ENCODE results near the gene CBX4. TPM values are rescaled to one million over a fixed set of nuclear protein-coding genes. Genes with fewer than 3 reads are reported as not detected.

Gene CBX4
- total RNA-seq, 2 experiments from 2014 or later, result 98.9 to 110 TPM

DNA sequence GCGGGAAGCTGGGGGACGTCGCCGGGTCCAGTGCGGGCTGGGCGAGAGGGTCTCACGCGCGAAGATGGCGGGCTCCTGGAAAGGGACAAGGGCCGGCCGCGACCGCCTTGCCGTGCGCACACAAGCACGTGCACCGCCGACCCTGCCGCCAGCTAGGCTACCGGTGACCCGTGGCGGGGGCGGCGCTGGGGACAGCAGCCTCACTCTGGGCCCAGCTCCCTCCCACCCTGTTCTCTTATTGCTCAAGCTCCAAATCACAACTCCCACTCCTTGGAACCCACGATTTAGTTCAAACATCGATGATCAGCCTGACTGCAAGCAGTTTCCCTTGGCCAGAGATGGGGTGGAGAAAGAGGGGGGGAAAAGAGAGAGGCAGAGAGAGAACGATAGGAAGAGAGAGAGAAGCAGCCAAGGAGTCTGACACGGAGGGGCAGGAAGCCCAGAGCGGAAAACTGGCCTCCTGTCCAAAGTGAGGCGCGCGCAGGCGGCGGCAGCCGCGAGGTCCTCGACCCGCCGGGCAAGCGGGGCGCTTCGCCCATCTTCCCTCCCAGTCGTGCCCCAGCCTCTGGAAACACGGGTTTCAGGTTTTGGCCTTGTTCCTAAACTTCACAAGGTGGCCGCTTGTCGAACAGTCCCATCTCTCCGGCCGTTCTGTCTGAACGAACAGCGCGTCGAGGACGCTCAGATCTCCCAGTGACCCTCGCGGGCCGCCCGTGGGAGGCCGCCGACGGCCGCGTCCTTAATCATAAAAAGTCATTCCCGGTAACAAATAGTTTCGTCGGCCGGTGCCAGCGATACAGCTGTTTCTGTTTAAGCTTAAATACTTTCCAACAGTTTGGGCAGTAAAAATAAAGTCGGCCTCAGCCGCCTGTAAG lies 40.7 kb downstream of the CBX4 start:
- no peak for DNase-seq (ENCODE audit: low spot score)
- no TSS peak for BruUV-seq (replicated peaks)
- Histone ChIP-seq H3K4me1 (ENCODE audit: insufficient read depth, low read length, poor library complexity, severe bottlenecking) (peaks cover 49% of the 10 kb centered on the region), H3K27ac (ENCODE audit: low read depth, low read length, poor library complexity, severe bottlenecking) (no peak overlapping the region), H3K36me3 (ENCODE audit: insufficient read depth, low read length) (peaks cover 8% of the 10 kb centered on the region), H2AFZ (ENCODE audit: low read length) (no peak overlapping the region), H3K9me2 (ENCODE audit: insufficient read depth, low read length) (no peaks in the 10 kb centered on the region), H3K4me2 (ENCODE audit: low read length) (peak overlapping the region; percentile 76), H3K9me3 (ENCODE audit: low read length) (no peaks in the 10 kb centered on the region), H3K79me2 (ENCODE audit: insufficient read depth, low read depth, low read length) (peaks cover 9% of the 10 kb centered on the region; the same call in 1 of the 2 replicates), H4K20me1 (ENCODE audit: insufficient read depth, low read length) (no peaks in the 10 kb centered on the region), H3K4me3 (ENCODE audit: low read depth, low read length, poor library complexity, severe bottlenecking) (peak overlapping the region; percentile 87)
- POLR2A ChIA-PET, result no interaction called here
- CTCF ChIA-PET (ENCODE audit: unreplicated experiment), result no interaction called here
- peak; percentile 99 for TF ChIP-seq EZH2phosphoT487 (IDR thresholded peaks at IDR 0.05; ENCODE audit: borderline replicate concordance, low read depth, low read length)
- TF ChIP-seq, protein P1, sequence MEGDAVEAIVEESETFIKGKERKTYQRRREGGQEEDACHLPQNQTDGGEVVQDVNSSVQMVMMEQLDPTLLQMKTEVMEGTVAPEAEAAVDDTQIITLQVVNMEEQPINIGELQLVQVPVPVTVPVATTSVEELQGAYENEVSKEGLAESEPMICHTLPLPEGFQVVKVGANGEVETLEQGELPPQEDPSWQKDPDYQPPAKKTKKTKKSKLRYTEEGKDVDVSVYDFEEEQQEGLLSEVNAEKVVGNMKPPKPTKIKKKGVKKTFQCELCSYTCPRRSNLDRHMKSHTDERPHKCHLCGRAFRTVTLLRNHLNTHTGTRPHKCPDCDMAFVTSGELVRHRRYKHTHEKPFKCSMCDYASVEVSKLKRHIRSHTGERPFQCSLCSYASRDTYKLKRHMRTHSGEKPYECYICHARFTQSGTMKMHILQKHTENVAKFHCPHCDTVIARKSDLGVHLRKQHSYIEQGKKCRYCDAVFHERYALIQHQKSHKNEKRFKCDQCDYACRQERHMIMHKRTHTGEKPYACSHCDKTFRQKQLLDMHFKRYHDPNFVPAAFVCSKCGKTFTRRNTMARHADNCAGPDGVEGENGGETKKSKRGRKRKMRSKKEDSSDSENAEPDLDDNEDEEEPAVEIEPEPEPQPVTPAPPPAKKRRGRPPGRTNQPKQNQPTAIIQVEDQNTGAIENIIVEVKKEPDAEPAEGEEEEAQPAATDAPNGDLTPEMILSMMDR (conservative IDR thresholded peaks at IDR 0.05; ENCODE audit: low read length), result no peak
- intact Hi-C loops (cut with micrococcal nuclease; ENCODE audit: unreplicated experiment), result loop anchor here (5.0 kb wide), 1 partner anchor 464 kb away; the partner anchor contains the start of gene RNF213

- H4K20me1 ChIP-seq (ENCODE audit: insufficient read depth, low read length), result no peaks in the 10 kb centered on the region
- peaks cover 9% of the 10 kb centered on the region; the same call in 1 of the 2 replicates for H3K79me2 ChIP-seq (ENCODE audit: insufficient read depth, low read depth, low read length)
- intact Hi-C loops (cut with micrococcal nuclease; ENCODE audit: unreplicated experiment), result loop anchor here (1.0 to 5.0 kb wide), 3 partner anchors 19 to 465 kb away; partner anchors contain the start of genes CBX2 and RNF213
- H3K4me2 ChIP-seq (ENCODE audit: low read length), result peak overlapping the region; percentile 76
- no peaks in the 10 kb centered on the region for H3K9me2 ChIP-seq (ENCODE audit: insufficient read depth, low read length)
- peaks cover 8% of the 10 kb centered on the region for H3K36me3 ChIP-seq (ENCODE audit: insufficient read depth, low read length)
- POLR2A ChIA-PET, result interaction anchor here (0.6 to 1.3 kb wide), 6 partner anchors 11 to 1054 kb away, joined by 3 to 9 read pairs (median 4); no protein-coding TSS in a partner anchor
- H3K4me3 ChIP-seq (ENCODE audit: low read depth, low read length, poor library complexity, severe bottlenecking), result peak overlapping the region; percentile 87
- peaks cover 49% of the 10 kb centered on the region for H3K4me1 ChIP-seq (ENCODE audit: insufficient read depth, low read length, poor library complexity, severe bottlenecking)
- no TSS peak for BruUV-seq (replicated peaks)
- H2AFZ ChIP-seq (ENCODE audit: low read length), result no peak overlapping the region
- no peak overlapping the region for H3K27ac ChIP-seq (ENCODE audit: low read depth, low read length, poor library complexity, severe bottlenecking)
- no peaks in the 10 kb centered on the region for H3K9me3 ChIP-seq (ENCODE audit: low read length)
- CTCF ChIA-PET (ENCODE audit: unreplicated experiment), result interaction anchor here (0.7 to 1.0 kb wide), 2 partner anchors 38 to 90 kb away, joined by 4 to 8 read pairs; no protein-coding TSS in a partner anchor
- DNase-seq (ENCODE audit: low spot score), result peak; percentile 48
- TF ChIP-seq EZH2phosphoT487 (IDR thresholded peaks at IDR 0.05; ENCODE audit: borderline replicate concordance, low read depth, low read length), result 0 out of 2 replicates have a peak, but pooled peaks have one; percentile 34
- TF ChIP-seq, protein P1 (conservative IDR thresholded peaks at IDR 0.05; ENCODE audit: low read length), result no peak
These were observed 41.5 kb downstream of the CBX4 start for GRCh38 chr17:79797492-79798298.

Data from OCI-LY7 (cell line).